GM12878 (cell line): ENCODE results near the gene LRRC14B.

Experiments used
- CTCF ChIP-seq, 3 experiments: IDR thresholded peaks in 2 of 3; conservative IDR thresholded peaks in 1 of 3; 2 replicates each; pipeline ENCODE4 v1.5.1; 2011; ENCODE audit warnings: low read depth in 3 of 3, low read length in 3 of 3, mild to moderate bottlenecking in 3 of 3, control low read depth in 2 of 3, moderate library complexity in 2 of 3, inconsistent platforms in 1 of 3, mixed read lengths in 1 of 3; ENCODE audit not compliant: control insufficient read depth in 2 of 3, insufficient read depth in 1 of 3; ENCODE audit errors: extremely low read depth in 1 of 3
- EP300 ChIP-seq, 2 experiments: fragments of 150-350 bp in 1 of 2; IDR thresholded peaks; 2 replicates each; pipeline ENCODE4 v1.6.1; 2011 to 2012; ENCODE audit warnings: low read depth in 2 of 2, low read length in 2 of 2, borderline replicate concordance in 1 of 2, improper control_type of control experiment in 1 of 2, inconsistent platforms in 1 of 2; ENCODE audit not compliant: control insufficient read depth in 1 of 2
- POLR2A ChIP-seq: IDR thresholded peaks from 2 replicates; pipeline ENCODE4 v1.6.1; 2011; ENCODE audit warnings: low read depth, mild to moderate bottlenecking, low read length
- POLR2AphosphoS5 ChIP-seq: IDR thresholded peaks from 2 replicates; pipeline ENCODE4 v1.6.1; 2011; ENCODE audit warnings: mild to moderate bottlenecking, low read length, inconsistent platforms
- SP1 ChIP-seq: IDR thresholded peaks from one replicate; pipeline ENCODE4 v1.6.1; 2011; ENCODE audit warnings: low read depth, low read length
- TAF1 ChIP-seq: IDR thresholded peaks from 2 replicates; pipeline ENCODE4 v1.6.1; 2011; ENCODE audit warnings: mild to moderate bottlenecking, low read depth, low read length, borderline replicate concordance

GRCh38 chr5:181566-181965, 9.7 kb upstream of the LRRC14B start:
- no peak for TF ChIP-seq POLR2A
- no peak for TF ChIP-seq CTCF (IDR thresholded peaks at IDR 0.05 in 2 of 3, conservative IDR thresholded peaks at IDR 0.05 in 1 of 3; ENCODE audit: control insufficient read depth in 2 of 3, extremely low read depth in 1 of 3, insufficient read depth in 1 of 3, low read depth in 3 of 3, low read length in 3 of 3)
- no peak for TF ChIP-seq SP1
- no peak for TF ChIP-seq TAF1
- TF ChIP-seq POLR2AphosphoS5 = no peak
- TF ChIP-seq EP300 (IDR thresholded peaks at IDR 0.05; ENCODE audit: borderline replicate concordance in 1 of 2, control insufficient read depth in 1 of 2, low read depth in 2 of 2, low read length in 2 of 2) = no peak
